ENCODE measurements around the gene MAU2.

DNA sequence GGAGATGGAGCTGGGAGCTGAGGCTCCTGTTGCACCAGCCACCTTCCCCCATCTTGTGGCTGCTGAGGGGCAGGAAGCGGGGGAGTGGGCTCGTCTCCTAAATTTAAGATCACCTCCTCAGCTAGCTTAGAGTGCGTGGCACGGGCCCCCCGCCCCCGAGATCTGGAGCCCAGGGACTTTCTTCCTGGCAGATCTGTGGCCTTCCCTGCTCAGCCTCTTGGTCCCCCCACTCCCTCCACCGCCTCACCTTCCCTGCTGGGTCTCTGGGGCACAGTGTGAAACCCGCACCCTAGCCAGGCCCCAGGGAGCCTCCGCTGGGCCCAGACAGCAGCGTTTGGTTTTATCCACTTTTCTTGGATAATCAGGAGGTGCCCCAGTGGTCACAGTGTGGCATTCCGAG, 35.9 kb downstream of the MAU2 start:
- TF ChIP-seq POLR2A (IDR thresholded peaks at IDR 0.05; ENCODE audit: control extremely low read depth in 1 of 2, low read depth in 2 of 2, low read length in 2 of 2): no peak
- TF ChIP-seq JUN (IDR thresholded peaks at IDR 0.05; ENCODE audit: low read depth, low read length): no peak
